A549 (cell line): Measurements from ENCODE around the gene DCLK1.

Experiments used
- CBX8 ChIP-seq: fragments of 200-600 bp; sonication (generic); IDR thresholded peaks from 2 replicates; pipeline ENCODE4 v1.6.1; 2016
- CTCF ChIP-seq: fragments of >200 bp; sonication (Bioruptor Twin); formaldehyde crosslinking; IDR thresholded peaks from 3 replicates; pipeline ENCODE4 v1.5.1; 2016

- TF ChIP-seq CBX8 (no peak), CTCF (no peak)
Observed at GRCh38 chr13:35797244-35797643, 333.9 kb downstream of the DCLK1 start.
